ENCODE measurements around the gene RNF26. TPM values are rescaled to one million over a fixed set of nuclear protein-coding genes. Genes with fewer than 3 reads are reported as not detected.
A peak's percentile ranks its signal among the peaks of the same experiment; 100 is the strongest.

RNF26 gene
- total RNA-seq, 1 donor from 2014 or later = 14.0 TPM

GRCh38 chr11:119303227-119303718 is 31.1 kb upstream of the RNF26 start:
- no peak overlapping the region for H3K27ac ChIP-seq (replicated peaks)
- DNase-seq = no peak
- H3K4me3 ChIP-seq = no peak overlapping the region
- peaks cover 53% of the 10 kb centered on the region for H3K36me3 ChIP-seq
- H3K4me1 ChIP-seq = peaks cover 44% of the 10 kb centered on the region
- H3K27me3 ChIP-seq (ENCODE audit: low read depth) = no peaks in the 10 kb centered on the region
- TF ChIP-seq CTCF (IDR thresholded peaks at IDR 0.05; ENCODE audit: borderline replicate concordance) = no peak
- intact Hi-C loops (cut with micrococcal nuclease) = no loop called here
- H3K9me3 ChIP-seq (replicated peaks) = no peaks in the 10 kb centered on the region

- Histone ChIP-seq H3K27me3 (ENCODE audit: low read depth) (no peaks in the 10 kb centered on the region), H3K36me3 (peaks cover 51% of the 10 kb centered on the region), H3K4me3 (no peak overlapping the region), H3K4me1 (peaks cover 19% of the 10 kb centered on the region), H3K27ac (replicated peaks) (peak overlapping the region; percentile 16), H3K9me3 (replicated peaks) (no peaks in the 10 kb centered on the region)
- no peak for TF ChIP-seq CTCF (IDR thresholded peaks at IDR 0.05; ENCODE audit: borderline replicate concordance)
- DNase-seq = no peak
- intact Hi-C loops (cut with micrococcal nuclease) = no loop called here
Observed at GRCh38 chr11:119305556-119306372, 28.6 kb upstream of the RNF26 start.

- intact Hi-C loops (cut with micrococcal nuclease) = no loop called here
- H3K9me3 ChIP-seq (replicated peaks) = no peaks in the 10 kb centered on the region
- peak overlapping the region; percentile 16 for H3K27ac ChIP-seq (replicated peaks)
- DNase-seq = no peak
- no peak overlapping the region for H3K4me3 ChIP-seq
- no peak for TF ChIP-seq CTCF (IDR thresholded peaks at IDR 0.05; ENCODE audit: borderline replicate concordance)
- H3K36me3 ChIP-seq = peaks cover 51% of the 10 kb centered on the region
- H3K27me3 ChIP-seq (ENCODE audit: low read depth) = no peaks in the 10 kb centered on the region
- peaks cover 22% of the 10 kb centered on the region for H3K4me1 ChIP-seq
Observed at GRCh38 chr11:119306373-119306890, 27.9 kb upstream of the RNF26 start.

- Histone ChIP-seq H3K27me3 (ENCODE audit: low read depth) (no peaks in the 10 kb centered on the region), H3K4me1 (peaks cover 22% of the 10 kb centered on the region), H3K36me3 (peaks cover 57% of the 10 kb centered on the region), H3K4me3 (no peak overlapping the region), H3K27ac (replicated peaks) (peak overlapping the region; percentile 53), H3K9me3 (replicated peaks) (no peaks in the 10 kb centered on the region)
- TF ChIP-seq CTCF (IDR thresholded peaks at IDR 0.05; ENCODE audit: borderline replicate concordance) = peak; percentile 27
- intact Hi-C loops (cut with micrococcal nuclease) = no loop called here
- DNase-seq = no peak
Observed at GRCh38 chr11:119307219-119307618, 27.1 kb upstream of the RNF26 start.

- Histone ChIP-seq H3K27ac (replicated peaks) (peak overlapping the region; percentile 53), H3K36me3 (peaks cover 58% of the 10 kb centered on the region), H3K4me3 (no peak overlapping the region), H3K4me1 (peaks cover 22% of the 10 kb centered on the region), H3K9me3 (replicated peaks) (no peaks in the 10 kb centered on the region), H3K27me3 (ENCODE audit: low read depth) (no peaks in the 10 kb centered on the region)
- no peak for TF ChIP-seq CTCF (IDR thresholded peaks at IDR 0.05; ENCODE audit: borderline replicate concordance)
- intact Hi-C loops (cut with micrococcal nuclease) = no loop called here
- DNase-seq = no peak
Observed at GRCh38 chr11:119307974-119308373, 26.4 kb upstream of the RNF26 start.
